Fibroblast of villous mesenchyme (primary cell): ENCODE data around the gene F8. TPM values are rescaled to one million over a fixed set of nuclear protein-coding genes. Genes with fewer than 3 reads are reported as not detected.
A peak's percentile ranks its signal among the peaks of the same experiment; 100 is the strongest.
"Not testable (repeated sequence)": the region's sequence is repeated elsewhere in the genome, so short reads cannot be mapped to it uniquely, and the experiment has no call there.

ENCODE experiments used
- DNase-seq: peaks from one replicate; pipeline ENCODE4 v3.0.0-alpha.2; 2010; ENCODE audit warnings: low read depth
- H3K4me3 ChIP-seq: 2 replicates; pipeline ENCODE4 v1.5.1; 2011; ENCODE audit warnings: low read depth, mild to moderate bottlenecking, low read length
- CTCF ChIP-seq: IDR thresholded peaks from 2 replicates; pipeline ENCODE4 v1.5.1; 2012; ENCODE audit warnings: low read depth, mild to moderate bottlenecking, low read length; ENCODE audit not compliant: insufficient read depth
- total RNA-seq: library from RNA; depleted of rRNA; stranded (reverse); fragments of >200 nt; gene quantifications from 2 replicates; pipeline ENCODE4 v1.2.3, GENCODE V29; 2012

F8 gene
- total RNA-seq, 1 donor: 2.2 TPM

GRCh38 chrX:154900323-154900722 is 122.2 kb downstream of the F8 start:
- DNase-seq: no peak
- TF ChIP-seq CTCF: no peak
- H3K4me3 ChIP-seq: no peak overlapping the region

- H3K4me3 ChIP-seq: no peak overlapping the region
- TF ChIP-seq CTCF: no peak
- DNase-seq: no peak
These were observed 130.2 kb downstream of the F8 start for GRCh38 chrX:154892296-154892695.

- peak; percentile 7 for DNase-seq
- TF ChIP-seq CTCF: no peak
- H3K4me3 ChIP-seq: no peak overlapping the region
These were observed 131.4 kb downstream of the F8 start for GRCh38 chrX:154890990-154891639.

GRCh38 chrX:154886789-154887221 is 135.7 kb downstream of the F8 start:
- not testable (repeated sequence) for H3K4me3 ChIP-seq, DNase-seq

GRCh38 chrX:154886069-154886788 is 136.3 kb downstream of the F8 start, which contains the start of gene F8A1:
Gene F8A1 (plus strand): TSS chrX:154886355. CDS start chrX:154886375, 20 bp downstream.
- not testable (repeated sequence) for DNase-seq, H3K4me3 ChIP-seq

GRCh38 chrX:154885549-154885948 is 137.0 kb downstream of the F8 start:
- H3K4me3 ChIP-seq, DNase-seq: not testable (repeated sequence)

GRCh38 chrX:154885057-154885456 is 137.5 kb downstream of the F8 start:
- DNase-seq, H3K4me3 ChIP-seq: not testable (repeated sequence)

- H3K4me3 ChIP-seq, DNase-seq: not testable (repeated sequence)
These were observed 138.5 kb downstream of the F8 start for GRCh38 chrX:154884069-154884468.

- DNase-seq: no peak
- H3K4me3 ChIP-seq: no peak overlapping the region
These were observed 149.2 kb downstream of the F8 start for GRCh38 chrX:154873329-154873728.

GRCh38 chrX:154868522-154868921 is 154.0 kb downstream of the F8 start:
- not testable (repeated sequence) for DNase-seq, H3K4me3 ChIP-seq

More at GRCh38 chrX:154873329-154873728, 149.2 kb downstream of the F8 start:
- no peak for TF ChIP-seq CTCF
